ENCODE results near the gene WASF2. TPM values are rescaled to one million over a fixed set of nuclear protein-coding genes. Genes with fewer than 3 reads are reported as not detected.

The WASF2 gene
- total and polyA plus RNA-seq, 2 donors (not counting 1 experiment from before 2014, with no cell fraction given) = 26.3 to 66.9 TPM

GRCh38 chr1:27414091-27414490 lies 75.9 kb downstream of the WASF2 start:
- no peaks in the 10 kb centered on the region for H4K20me1 ChIP-seq (ENCODE audit: control insufficient read depth, extremely low read depth, insufficient read depth, low read length)
- H2AFZ ChIP-seq (ENCODE audit: low read length) = no peak overlapping the region
- no peak overlapping the region for H3K4me3 ChIP-seq (replicated peaks in 1 of 4; ENCODE audit: control extremely low read depth in 1 of 4, insufficient read depth in 1 of 4, low read depth in 3 of 4, low read length in 4 of 4)
- no peak overlapping the region for H3K4me2 ChIP-seq (ENCODE audit: extremely low read depth, insufficient read depth, low read length)
- peaks cover 11% of the 10 kb centered on the region for H3K36me3 ChIP-seq (ENCODE audit: control insufficient read depth, insufficient read depth, low read length)
- no peaks in the 10 kb centered on the region for H3K27me3 ChIP-seq (ENCODE audit: control insufficient read depth, insufficient read depth, low read length)
- no peaks in the 10 kb centered on the region for H3K79me2 ChIP-seq (ENCODE audit: control insufficient read depth, insufficient read depth, low read length)
- no peak overlapping the region for H3K9ac ChIP-seq (ENCODE audit: insufficient read depth, low read length)
- TF ChIP-seq CTCF (conservative IDR thresholded peaks at IDR 0.05 in 1 of 2, IDR thresholded peaks at IDR 0.05 in 1 of 2; ENCODE audit: low read depth in 1 of 2, low read length in 2 of 2) = no peak
- TF ChIP-seq EZH2 (IDR thresholded peaks at IDR 0.05; ENCODE audit: low read length, missing control alignments) = no peak
- H3K27ac ChIP-seq (ENCODE audit: insufficient read depth, low read length) = no peak overlapping the region
- no peak for DNase-seq (ENCODE audit: low read depth in 2 of 2)
- H3K9me3 ChIP-seq (ENCODE audit: control insufficient read depth, insufficient read depth, low read depth, low read length) = no peaks in the 10 kb centered on the region
- H3K4me1 ChIP-seq (ENCODE audit: control insufficient read depth, extremely low read depth, insufficient read depth, low read length) = peaks cover 11% of the 10 kb centered on the region

GRCh38 chr1:27413004-27413403 lies 77.0 kb downstream of the WASF2 start:
- Histone ChIP-seq H2AFZ (ENCODE audit: low read length) (no peak overlapping the region), H4K20me1 (ENCODE audit: control insufficient read depth, extremely low read depth, insufficient read depth, low read length) (no peaks in the 10 kb centered on the region), H3K36me3 (ENCODE audit: control insufficient read depth, insufficient read depth, low read length) (peaks cover 15% of the 10 kb centered on the region), H3K9me3 (ENCODE audit: control insufficient read depth, insufficient read depth, low read depth, low read length) (no peaks in the 10 kb centered on the region), H3K4me1 (ENCODE audit: control insufficient read depth, extremely low read depth, insufficient read depth, low read length) (peaks cover 2% of the 10 kb centered on the region), H3K4me3 (replicated peaks in 1 of 4; ENCODE audit: control extremely low read depth in 1 of 4, insufficient read depth in 1 of 4, low read depth in 3 of 4, low read length in 4 of 4) (no peak overlapping the region), H3K4me2 (ENCODE audit: extremely low read depth, insufficient read depth, low read length) (no peak overlapping the region), H3K27me3 (ENCODE audit: control insufficient read depth, insufficient read depth, low read length) (no peaks in the 10 kb centered on the region), H3K27ac (ENCODE audit: insufficient read depth, low read length) (no peak overlapping the region), H3K79me2 (ENCODE audit: control insufficient read depth, insufficient read depth, low read length) (no peaks in the 10 kb centered on the region), H3K9ac (ENCODE audit: insufficient read depth, low read length) (no peak overlapping the region)
- no peak for DNase-seq (ENCODE audit: low read depth in 2 of 2)
- TF ChIP-seq EZH2 (IDR thresholded peaks at IDR 0.05; ENCODE audit: low read length, missing control alignments) (no peak), CTCF (conservative IDR thresholded peaks at IDR 0.05 in 1 of 2, IDR thresholded peaks at IDR 0.05 in 1 of 2; ENCODE audit: low read depth in 1 of 2, low read length in 2 of 2) (no peak)

- no peaks in the 10 kb centered on the region for H3K79me2 ChIP-seq (ENCODE audit: control insufficient read depth, insufficient read depth, low read length)
- no peak overlapping the region for H3K4me2 ChIP-seq (ENCODE audit: extremely low read depth, insufficient read depth, low read length)
- H3K9me3 ChIP-seq (ENCODE audit: control insufficient read depth, insufficient read depth, low read depth, low read length) = no peaks in the 10 kb centered on the region
- H3K4me1 ChIP-seq (ENCODE audit: control insufficient read depth, extremely low read depth, insufficient read depth, low read length) = no peaks in the 10 kb centered on the region
- DNase-seq (ENCODE audit: low read depth in 2 of 2) = no peak
- no peaks in the 10 kb centered on the region for H4K20me1 ChIP-seq (ENCODE audit: control insufficient read depth, extremely low read depth, insufficient read depth, low read length)
- H3K27me3 ChIP-seq (ENCODE audit: control insufficient read depth, insufficient read depth, low read length) = no peaks in the 10 kb centered on the region
- no peak for TF ChIP-seq CTCF (conservative IDR thresholded peaks at IDR 0.05 in 1 of 2, IDR thresholded peaks at IDR 0.05 in 1 of 2; ENCODE audit: low read depth in 1 of 2, low read length in 2 of 2)
- TF ChIP-seq EZH2 (IDR thresholded peaks at IDR 0.05; ENCODE audit: low read length, missing control alignments) = no peak
- H3K36me3 ChIP-seq (ENCODE audit: control insufficient read depth, insufficient read depth, low read length) = peaks cover 13% of the 10 kb centered on the region
- H3K4me3 ChIP-seq (replicated peaks in 1 of 4; ENCODE audit: control extremely low read depth in 1 of 4, insufficient read depth in 1 of 4, low read depth in 3 of 4, low read length in 4 of 4) = no peak overlapping the region
- no peak overlapping the region for H3K9ac ChIP-seq (ENCODE audit: insufficient read depth, low read length)
- H3K27ac ChIP-seq (ENCODE audit: insufficient read depth, low read length) = no peak overlapping the region
- H2AFZ ChIP-seq (ENCODE audit: low read length) = no peak overlapping the region
Observed at GRCh38 chr1:27412502-27412901, 77.5 kb downstream of the WASF2 start.
